Right lobe of liver (tissue), 6 donors: Measurements from ENCODE around the gene HOXA4. TPM values are rescaled to one million over a fixed set of nuclear protein-coding genes. Genes with fewer than 3 reads are reported as not detected.

Source experiments
- ATAC-seq, 4 donors: fragments of 200-7000 bp; cut with Tn5 transposase; one replicate each; pipeline ENCODE4 v1.9.1; 2020; ENCODE audit warnings: mild to moderate bottlenecking in 4 of 4, moderate library complexity in 4 of 4
- DNase-seq, 3 donors: peaks; one replicate each; pipeline ENCODE4 v3.0.0-alpha.2; 2020
- H3K27ac ChIP-seq, 3 donors: fragments of 200-600 bp; one replicate each; pipeline ENCODE4 v1.8.0; 2022
- H3K27me3 ChIP-seq, 2 donors: fragments of 200-600 bp; one replicate each; pipeline ENCODE4 v1.8.0; 2022
- H3K36me3 ChIP-seq, 4 donors: fragments of 200-600 bp; sonication (generic) in 1 of 4; one replicate each; pipeline versions ENCODE4 v1.5.1 to v1.8.0; 2017 to 2022; ENCODE audit warnings: control low read depth in 1 of 4
- H3K4me1 ChIP-seq, 4 donors: fragments of 200-600 bp; sonication (generic) in 1 of 4; one replicate each; pipeline versions ENCODE4 v1.5.1 to v1.8.0; 2017 to 2022; ENCODE audit warnings: control low read depth in 1 of 4
- H3K4me3 ChIP-seq, 3 donors: fragments of 200-600 bp; one replicate each; pipeline ENCODE4 v1.8.0; 2022
- H3K9me3 ChIP-seq, 4 donors: fragments of 200-600 bp; sonication (generic) in 1 of 4; one replicate each; pipeline versions ENCODE4 v1.5.1 to v1.8.0; 2017 to 2022; ENCODE audit warnings: control low read depth in 1 of 4
- CTCF ChIP-seq, 4 donors: fragments of 200-600 bp in 3 of 4; fragments of 450-650 bp in 1 of 4; IDR thresholded peaks; one replicate each; pipeline versions ENCODE4 v1.5.1 to v1.8.0; 2016 to 2022; ENCODE audit warnings: antibody characterized with exemption in 4 of 4, mild to moderate bottlenecking in 2 of 4
- POLR2A ChIP-seq: fragments of 450-650 bp; IDR thresholded peaks from one replicate; pipeline ENCODE4 v1.6.1; 2017; ENCODE audit warnings: antibody characterized with exemption, mild to moderate bottlenecking
- WGBS: methylation state at CpG from one replicate; pipeline ENCODE4 v1.1.6; 2018; ENCODE audit warnings: low coverage, low lambda C conversion rate; ENCODE audit not compliant: insufficient coverage; ENCODE audit errors: missing lambda C conversion rate; 5-methylcytosine and 5-hydroxymethylcytosine counted together
- intact Hi-C, 2 donors: fragments of 100-400 bp; cut with DNase I; formaldehyde crosslinking; loops; one replicate each; pipeline versions ENCODE4 v1.11.2 to v1.14.1; 2022
- total RNA-seq, 6 experiments: library from RNA; depleted of rRNA in 2 of 6; stranded (reverse); fragments of >200 nt in 2 of 6; fragmentation: NEBNext Ultra II Directional in 3 of 6; extraction: Animal tissue kit (Norgen Biotek cat#: 25700) in 3 of 6; gene quantifications; one replicate each; pipeline versions ENCODE4 v1.1.0 to v1.2.4, GENCODE V29; 2016 to 2023
- donor health status: DM: no; HTN: yes; CAD: no.
- donor health status: DM: no; HTN: no; CAD: no.
- donor health status: DM: no; HTN: no; CAD: no.
- donor health status: DM: no; HTN: yes; CAD: no.
- donor health status: DM: no; HTN: yes; CAD: no.

Gene HOXA4
- total RNA-seq, 6 experiments from 2014 or later: 0.55 to 1.6 (median 0.75) TPM; not detected in 1

- TF ChIP-seq POLR2A (no peak), CTCF (IDR thresholded peaks at IDR 0.05) (no peak)
- H3K27ac ChIP-seq: peak overlapping the region; percentile 35 to 69 (median 67)
- no peaks in the 10 kb centered on the region for H3K9me3 ChIP-seq
- no peak for ATAC-seq
- peak overlapping the region; percentile 28 to 46 (median 41) for H3K4me3 ChIP-seq
- H3K36me3 ChIP-seq: no peaks in the 10 kb centered on the region
- peaks cover 5 to 76% of the 10 kb centered on the region in 2 donors for H3K27me3 ChIP-seq
- intact Hi-C loops: no loop called here
- no peak for DNase-seq
- no peaks in the 10 kb centered on the region for H3K4me1 ChIP-seq
- 15% methylated on average over 28 of the region's 29 CpGs for WGBS
Observed at GRCh38 chr7:27142580-27143022, 12.0 kb upstream of the HOXA4 start.

GRCh38 chr7:27141923-27142579, 11.5 kb upstream of the HOXA4 start:
- DNase-seq: no peak
- peak; percentile 25 to 37 (median 32) for ATAC-seq
- peaks cover 5 to 70% of the 10 kb centered on the region in 2 donors for H3K27me3 ChIP-seq

GRCh38 chr7:27141137-27141922, 10.8 kb upstream of the HOXA4 start:
- DNase-seq (no peak), ATAC-seq (no peak)
- no peaks in the 10 kb centered on the region for H3K9me3 ChIP-seq
- H3K27me3 ChIP-seq: peaks cover 5 to 70% of the 10 kb centered on the region in 2 donors
- no peaks in the 10 kb centered on the region for H3K4me1 ChIP-seq
- no peak overlapping the region for H3K27ac ChIP-seq
- WGBS: 33% methylated on average over 18 of the region's 18 CpGs
- no peak for TF ChIP-seq POLR2A
- no peak for TF ChIP-seq CTCF (IDR thresholded peaks at IDR 0.05)
- H3K36me3 ChIP-seq: no peaks in the 10 kb centered on the region
- intact Hi-C loops: no loop called here
- H3K4me3 ChIP-seq: peak overlapping the region in 1 of 3 donors; percentile 41

More at GRCh38 chr7:27141923-27142579, 11.5 kb upstream of the HOXA4 start:
- no peaks in the 10 kb centered on the region for H3K36me3 ChIP-seq
- H3K9me3 ChIP-seq: no peaks in the 10 kb centered on the region
- WGBS: 14% methylated on average over 27 of the region's 30 CpGs
- peak overlapping the region; percentile 35 to 69 (median 67) for H3K27ac ChIP-seq
- no peak for TF ChIP-seq POLR2A
- TF ChIP-seq CTCF (IDR thresholded peaks at IDR 0.05): no peak
- peak overlapping the region; percentile 28 to 46 (median 41) for H3K4me3 ChIP-seq
- intact Hi-C loops: no loop called here
- no peaks in the 10 kb centered on the region for H3K4me1 ChIP-seq

- TF ChIP-seq POLR2A (no peak), CTCF (IDR thresholded peaks at IDR 0.05) (no peak)
- no peak for DNase-seq
- H3K27ac ChIP-seq: no peak overlapping the region
- peaks cover 5 to 71% of the 10 kb centered on the region in 2 donors for H3K27me3 ChIP-seq
- H3K36me3 ChIP-seq: no peaks in the 10 kb centered on the region
- 39% methylated on average over 14 of the region's 15 CpGs for WGBS
- intact Hi-C loops: no loop called here
- no peak for ATAC-seq
- H3K4me1 ChIP-seq: no peaks in the 10 kb centered on the region
- no peak overlapping the region for H3K4me3 ChIP-seq
- H3K9me3 ChIP-seq: no peaks in the 10 kb centered on the region
Observed at GRCh38 chr7:27140126-27140857, 9.7 kb upstream of the HOXA4 start.
